ENCODE measurements around the gene ACAD11.

GRCh38 chr3:132630612-132631011 lies 29.0 kb downstream of the ACAD11 start:
- TF ChIP-seq CTCF (IDR thresholded peaks at IDR 0.05; ENCODE audit: poor library complexity) (no peak), EZH2 (IDR thresholded peaks at IDR 0.05; ENCODE audit: borderline replicate concordance) (no peak)

Measured in hepatocyte (in vitro differentiated cells).